BE2C (cell line): Measurements from ENCODE around the gene SLC51A.
A peak's percentile ranks its signal among the peaks of the same experiment; 100 is the strongest.

Experiments
- DNase-seq: peaks from one replicate; pipeline ENCODE4 v3.0.0-alpha.2; 2020
- H3K27me3 ChIP-seq: fragments of 250-450 bp; sonication (Bioruptor Pico); 2 replicates; pipeline ENCODE4 v1.5.1; 2020; ENCODE audit warnings: mild to moderate bottlenecking
- H3K36me3 ChIP-seq: fragments of 250-450 bp; sonication (Bioruptor Pico); 2 replicates; pipeline ENCODE4 v1.5.1; 2020; ENCODE audit warnings: mild to moderate bottlenecking
- H3K4me1 ChIP-seq: fragments of 250-450 bp; sonication (Bioruptor Pico); 2 replicates; pipeline ENCODE4 v1.5.1; 2020
- H3K4me3 ChIP-seq: 2 replicates; pipeline ENCODE4 v1.5.1; 2011; ENCODE audit warnings: low read depth, low read length
- H3K9me3 ChIP-seq: fragments of 250-450 bp; sonication (Bioruptor Pico); 2 replicates; pipeline ENCODE4 v1.5.1; 2020
- TF ChIP-seq, protein P1 (sequence below): IDR thresholded peaks from 2 replicates; pipeline ENCODE4 v1.5.1; 2012; ENCODE audit warnings: mild to moderate bottlenecking, low read depth, low read length

Gene SLC51A

GRCh38 chr3:196218155-196218712 is 1.9 kb downstream of the SLC51A start:
- Histone ChIP-seq H3K4me1 (no peaks in the 10 kb centered on the region), H3K36me3 (no peaks in the 10 kb centered on the region), H3K27me3 (no peaks in the 10 kb centered on the region), H3K9me3 (no peaks in the 10 kb centered on the region), H3K4me3 (no peak overlapping the region)
- TF ChIP-seq, protein P1, sequence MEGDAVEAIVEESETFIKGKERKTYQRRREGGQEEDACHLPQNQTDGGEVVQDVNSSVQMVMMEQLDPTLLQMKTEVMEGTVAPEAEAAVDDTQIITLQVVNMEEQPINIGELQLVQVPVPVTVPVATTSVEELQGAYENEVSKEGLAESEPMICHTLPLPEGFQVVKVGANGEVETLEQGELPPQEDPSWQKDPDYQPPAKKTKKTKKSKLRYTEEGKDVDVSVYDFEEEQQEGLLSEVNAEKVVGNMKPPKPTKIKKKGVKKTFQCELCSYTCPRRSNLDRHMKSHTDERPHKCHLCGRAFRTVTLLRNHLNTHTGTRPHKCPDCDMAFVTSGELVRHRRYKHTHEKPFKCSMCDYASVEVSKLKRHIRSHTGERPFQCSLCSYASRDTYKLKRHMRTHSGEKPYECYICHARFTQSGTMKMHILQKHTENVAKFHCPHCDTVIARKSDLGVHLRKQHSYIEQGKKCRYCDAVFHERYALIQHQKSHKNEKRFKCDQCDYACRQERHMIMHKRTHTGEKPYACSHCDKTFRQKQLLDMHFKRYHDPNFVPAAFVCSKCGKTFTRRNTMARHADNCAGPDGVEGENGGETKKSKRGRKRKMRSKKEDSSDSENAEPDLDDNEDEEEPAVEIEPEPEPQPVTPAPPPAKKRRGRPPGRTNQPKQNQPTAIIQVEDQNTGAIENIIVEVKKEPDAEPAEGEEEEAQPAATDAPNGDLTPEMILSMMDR = no peak
- DNase-seq = no peak

DNA sequence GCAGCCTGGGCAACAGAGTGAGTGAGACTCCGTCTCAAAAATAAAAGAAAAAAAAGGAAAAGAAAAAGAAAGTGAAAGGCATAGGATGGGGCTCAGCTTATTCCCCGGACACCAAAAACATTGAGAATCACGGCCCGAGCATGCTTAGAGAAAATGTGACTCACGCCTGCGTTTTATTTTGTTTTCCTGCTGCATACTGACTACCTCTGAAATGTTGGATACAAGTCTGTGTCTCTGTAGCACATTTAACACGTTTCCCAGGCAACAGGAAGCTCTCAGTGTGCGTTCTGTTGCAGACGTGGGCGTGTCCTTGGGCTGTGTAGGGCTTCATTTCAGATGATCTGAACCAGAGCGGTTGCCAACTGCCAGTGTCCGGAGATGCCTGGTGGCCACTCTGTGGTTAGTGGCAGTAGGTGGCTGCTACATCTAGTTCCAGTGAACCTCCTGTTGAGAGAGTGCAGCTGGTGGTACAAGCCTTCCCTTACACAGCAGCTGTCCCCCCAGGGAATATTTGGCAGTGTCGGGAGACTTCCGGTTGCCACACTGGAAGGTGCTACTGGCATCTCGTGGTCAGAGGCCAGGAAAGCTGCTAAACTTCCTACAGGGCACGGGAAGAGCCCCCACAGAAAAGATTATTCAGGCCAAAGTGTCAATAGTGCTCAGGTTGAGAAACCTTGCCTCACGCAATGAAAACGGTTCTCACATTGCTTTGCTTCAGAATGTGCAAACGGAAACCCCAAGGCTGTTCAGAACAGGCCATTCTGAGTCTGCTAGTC is 3.0 kb downstream of the SLC51A start:
- TF ChIP-seq, protein P1 = no peak
- peak overlapping the region; percentile 12 for H3K4me3 ChIP-seq
- peak; percentile 70 for DNase-seq
- H3K4me1 ChIP-seq = no peaks in the 10 kb centered on the region
- H3K9me3 ChIP-seq = no peaks in the 10 kb centered on the region
- H3K27me3 ChIP-seq = no peaks in the 10 kb centered on the region
- H3K36me3 ChIP-seq = no peaks in the 10 kb centered on the region

- DNase-seq = no peak
- Histone ChIP-seq H3K4me1 (no peaks in the 10 kb centered on the region), H3K27me3 (no peaks in the 10 kb centered on the region), H3K4me3 (no peak overlapping the region), H3K9me3 (no peaks in the 10 kb centered on the region), H3K36me3 (no peaks in the 10 kb centered on the region)
- TF ChIP-seq, protein P1 = no peak
Observed at GRCh38 chr3:196219970-196220311, 3.6 kb downstream of the SLC51A start.

DNA sequence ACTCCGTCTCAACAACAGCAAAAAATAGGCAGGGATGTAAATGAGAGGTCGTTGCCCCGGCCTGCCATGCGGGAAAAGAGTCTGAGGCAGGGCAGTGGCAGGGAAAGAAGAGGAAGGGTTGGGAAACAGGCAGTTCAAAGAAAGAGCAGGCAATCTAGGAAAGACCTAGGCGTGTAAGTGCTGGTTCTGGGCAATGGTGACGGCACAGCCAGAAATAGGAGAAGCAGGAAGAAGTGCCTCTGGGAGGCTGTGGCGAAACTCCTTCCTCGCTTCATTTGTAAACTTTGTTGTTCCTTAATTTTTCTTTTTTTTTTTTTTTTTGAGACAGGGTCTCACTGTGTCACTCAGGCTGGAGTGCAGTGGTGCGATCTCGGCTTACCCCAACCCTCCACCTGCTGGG is 4.3 kb downstream of the SLC51A start:
- Histone ChIP-seq H3K36me3 (no peaks in the 10 kb centered on the region), H3K4me3 (no peak overlapping the region)
- DNase-seq = no peak

DNA sequence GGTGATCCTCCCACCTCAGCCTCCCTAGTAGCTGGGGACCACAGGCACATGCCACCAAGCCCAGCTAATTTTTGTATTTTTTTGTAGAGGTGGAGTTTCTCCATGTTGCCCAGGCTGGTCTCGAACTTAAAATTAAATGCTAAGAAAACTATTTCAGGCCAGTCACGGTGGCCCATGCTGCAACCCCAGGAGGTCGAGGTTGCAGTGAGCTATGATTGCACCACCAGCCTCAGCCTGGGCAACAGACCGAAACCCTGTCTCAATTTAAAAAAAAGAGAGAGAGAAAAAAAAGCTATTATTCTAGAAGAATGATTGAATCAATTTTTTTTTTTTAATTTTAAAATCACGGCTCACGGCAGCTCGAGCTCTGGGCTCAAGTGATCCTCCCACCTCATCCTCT is 4.7 kb downstream of the SLC51A start:
- no peaks in the 10 kb centered on the region for H3K4me1 ChIP-seq
- H3K9me3 ChIP-seq = no peaks in the 10 kb centered on the region
- TF ChIP-seq, protein P1 = no peak
- DNase-seq = no peak
- no peak overlapping the region for H3K4me3 ChIP-seq
- no peaks in the 10 kb centered on the region for H3K27me3 ChIP-seq
- H3K36me3 ChIP-seq = no peaks in the 10 kb centered on the region

More for the DNA sequence above, 4.3 kb downstream of the SLC51A start:
- Histone ChIP-seq H3K27me3 (no peaks in the 10 kb centered on the region), H3K4me1 (no peaks in the 10 kb centered on the region), H3K9me3 (no peaks in the 10 kb centered on the region)
- TF ChIP-seq, protein P1 = no peak

DNA sequence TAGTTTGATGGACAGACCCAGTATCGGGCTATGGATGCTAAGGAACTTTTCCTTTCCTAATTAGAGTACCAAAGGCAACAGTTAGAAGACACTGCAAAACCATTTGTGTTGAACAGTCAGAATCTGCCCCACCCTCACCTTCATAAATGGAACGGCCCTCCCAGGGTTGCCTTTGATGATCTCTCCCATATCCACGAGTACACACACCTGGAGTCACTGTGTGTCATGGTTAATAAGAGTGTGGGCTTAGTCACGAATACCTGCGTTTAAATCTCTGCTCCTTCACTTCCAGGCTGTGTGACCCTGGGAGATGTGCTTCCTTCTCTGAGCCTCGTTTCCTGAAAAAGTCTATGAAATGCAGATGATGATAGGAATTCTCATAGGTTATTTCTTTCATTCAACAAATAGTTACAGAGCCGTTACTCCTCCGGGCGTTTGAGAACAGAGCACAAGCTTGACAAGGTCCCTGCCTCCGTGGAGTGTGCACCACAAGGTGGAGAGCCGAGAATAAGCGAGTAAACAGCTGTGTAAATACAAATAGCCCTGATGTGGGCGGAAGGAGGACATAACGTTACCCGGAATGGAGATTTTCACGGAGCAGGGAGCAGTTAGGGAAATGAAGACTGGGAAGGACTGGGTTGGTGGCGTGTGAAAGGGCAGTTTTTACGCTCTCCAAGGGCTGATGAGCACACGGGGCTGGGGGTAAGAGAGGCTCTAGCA is 6.7 kb downstream of the SLC51A start:
- DNase-seq = no peak
- no peak overlapping the region for H3K4me3 ChIP-seq

More for the DNA sequence above, 6.7 kb downstream of the SLC51A start:
- no peaks in the 10 kb centered on the region for H3K27me3 ChIP-seq
- TF ChIP-seq, protein P1 = no peak
- H3K36me3 ChIP-seq = no peaks in the 10 kb centered on the region
- H3K9me3 ChIP-seq = no peaks in the 10 kb centered on the region
- no peaks in the 10 kb centered on the region for H3K4me1 ChIP-seq
